ENCODE measurements around the gene UBAC2. TPM values are rescaled to one million over a fixed set of nuclear protein-coding genes. Genes with fewer than 3 reads are reported as not detected.

The UBAC2 gene
- polyA plus RNA-seq, 3 donors, result 59.6 to 113 (median 96.7) TPM

DNA sequence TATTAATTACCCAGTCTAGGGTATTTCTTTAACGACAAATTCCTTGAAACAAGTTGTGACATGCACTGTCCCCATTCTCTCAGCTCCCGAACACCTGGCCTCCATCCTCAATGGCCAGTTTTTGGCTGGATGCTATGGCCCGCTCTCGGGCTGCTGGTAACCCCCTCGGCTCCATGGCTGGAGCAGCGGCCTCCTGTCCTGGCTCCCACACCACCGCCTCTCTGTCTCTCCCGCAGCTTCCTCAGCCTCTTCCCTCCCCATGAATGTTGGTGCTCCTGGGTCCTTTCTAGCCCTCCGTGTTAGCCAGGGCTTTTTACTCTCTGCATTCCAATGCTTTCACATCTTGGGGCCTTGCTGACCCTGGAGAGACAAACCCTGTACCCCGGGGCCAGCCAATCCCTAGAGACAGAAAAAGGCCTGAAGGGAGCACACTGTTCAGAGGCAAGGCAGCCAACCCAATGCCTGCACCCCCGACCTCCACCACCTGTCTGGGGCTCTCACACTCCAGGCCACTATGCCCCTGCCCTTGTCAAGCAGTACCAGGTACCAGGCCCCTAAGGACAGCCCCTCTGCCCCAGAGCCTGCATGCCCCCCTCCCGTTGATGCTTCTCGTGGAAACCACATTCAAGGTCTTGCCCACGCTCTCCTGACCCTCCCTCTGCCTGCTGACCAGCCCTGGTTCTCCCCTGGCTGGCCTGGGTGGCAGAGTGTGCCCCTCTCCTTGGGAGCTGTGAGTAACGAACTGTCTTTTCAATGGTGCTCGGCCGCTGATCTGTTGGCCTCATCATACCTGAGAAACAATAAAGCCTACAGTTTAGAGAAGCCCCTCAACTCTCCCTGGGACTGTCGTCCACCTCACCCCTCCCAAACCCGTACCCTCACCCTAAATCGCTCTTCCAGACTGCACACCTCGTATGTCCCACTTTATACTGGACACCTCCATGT lies 193.4 kb downstream of the UBAC2 start:
- DNase-seq, result no peak
- TF ChIP-seq, protein P1, sequence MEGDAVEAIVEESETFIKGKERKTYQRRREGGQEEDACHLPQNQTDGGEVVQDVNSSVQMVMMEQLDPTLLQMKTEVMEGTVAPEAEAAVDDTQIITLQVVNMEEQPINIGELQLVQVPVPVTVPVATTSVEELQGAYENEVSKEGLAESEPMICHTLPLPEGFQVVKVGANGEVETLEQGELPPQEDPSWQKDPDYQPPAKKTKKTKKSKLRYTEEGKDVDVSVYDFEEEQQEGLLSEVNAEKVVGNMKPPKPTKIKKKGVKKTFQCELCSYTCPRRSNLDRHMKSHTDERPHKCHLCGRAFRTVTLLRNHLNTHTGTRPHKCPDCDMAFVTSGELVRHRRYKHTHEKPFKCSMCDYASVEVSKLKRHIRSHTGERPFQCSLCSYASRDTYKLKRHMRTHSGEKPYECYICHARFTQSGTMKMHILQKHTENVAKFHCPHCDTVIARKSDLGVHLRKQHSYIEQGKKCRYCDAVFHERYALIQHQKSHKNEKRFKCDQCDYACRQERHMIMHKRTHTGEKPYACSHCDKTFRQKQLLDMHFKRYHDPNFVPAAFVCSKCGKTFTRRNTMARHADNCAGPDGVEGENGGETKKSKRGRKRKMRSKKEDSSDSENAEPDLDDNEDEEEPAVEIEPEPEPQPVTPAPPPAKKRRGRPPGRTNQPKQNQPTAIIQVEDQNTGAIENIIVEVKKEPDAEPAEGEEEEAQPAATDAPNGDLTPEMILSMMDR (IDR thresholded peaks at IDR 0.05), result no peak
- Histone ChIP-seq H4K20me1 (ENCODE audit: insufficient read depth, low read length) (no peaks in the 10 kb centered on the region), H3K4me2 (replicated peaks; ENCODE audit: extremely low read depth, low read length, poor library complexity, severe bottlenecking) (no peak overlapping the region), H3K36me3 (replicated peaks in 1 of 2; ENCODE audit: control insufficient read depth in 1 of 2, insufficient read depth in 2 of 2, low read length in 2 of 2) (no peaks in the 10 kb centered on the region), H3K27ac (ENCODE audit: low read depth in 1 of 2, low read length in 2 of 2) (no peak overlapping the region), H3K27me3 (ENCODE audit: control insufficient read depth in 2 of 2, insufficient read depth in 2 of 2, low read length in 2 of 2) (no peaks in the 10 kb centered on the region), H3K79me2 (ENCODE audit: insufficient read depth, low read length) (no peaks in the 10 kb centered on the region), H3K9ac (ENCODE audit: insufficient read depth, low read length, poor library complexity, severe bottlenecking) (no peak overlapping the region), H2AFZ (ENCODE audit: insufficient read depth, low read depth, low read length, poor library complexity, severe bottlenecking) (no peak overlapping the region), H3K4me3 (replicated peaks in 1 of 3; ENCODE audit: low read depth in 2 of 3, low read length in 3 of 3) (no peak overlapping the region), H3K9me3 (replicated peaks in 1 of 2; ENCODE audit: control insufficient read depth in 1 of 2, insufficient read depth in 1 of 2, low read length in 2 of 2) (no peaks in the 10 kb centered on the region), H3K4me1 (ENCODE audit: control insufficient read depth in 1 of 2, insufficient read depth in 2 of 2, low read length in 2 of 2) (no peaks in the 10 kb centered on the region)
- Mint-ChIP-seq H3K27ac (peak overlapping the region in 1 of 7 donors; percentile 5), H3K4me3 (no peak overlapping the region), H3K9me3 (peaks cover 0 to 6% (median 0%) of the 10 kb centered on the region in 7 donors), H3K4me1 (peaks cover 6% of the 10 kb centered on the region), H3K36me3 (peaks cover 3 to 4% of the 10 kb centered on the region in 2 donors), H3K27me3 (ENCODE audit: low read depth in 3 of 3) (peaks cover 3 to 16% (median 8%) of the 10 kb centered on the region in 3 donors)
- WGBS (ENCODE audit: insufficient coverage), result 94% methylated on average over 21 of the region's 21 CpGs
- intact Hi-C loops (cut with micrococcal nuclease), result loop anchor here in 1 of 2 donors (5.0 kb wide), 1 partner anchor 43 kb away; no protein-coding TSS in a partner anchor

DNA sequence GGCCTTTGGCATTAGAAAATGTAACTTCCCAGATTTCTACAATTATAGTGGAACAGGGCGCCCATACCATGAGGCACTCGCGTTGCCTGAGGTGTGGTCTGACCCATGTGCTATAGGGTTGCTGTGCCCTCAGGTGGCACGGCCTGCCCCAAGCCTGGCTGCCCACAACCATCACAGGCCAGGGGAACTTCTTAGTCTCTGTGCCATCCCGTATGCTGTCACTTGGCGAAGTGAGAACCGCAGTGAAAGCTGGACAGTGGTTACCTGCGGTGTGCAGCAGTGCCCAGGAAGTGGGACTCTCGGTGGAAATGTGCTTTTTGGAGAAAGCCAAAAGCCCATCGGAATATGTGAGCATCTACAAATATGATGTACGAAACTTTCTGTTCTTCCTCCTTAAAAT lies 194.8 kb downstream of the UBAC2 start:
- no peaks in the 10 kb centered on the region for H3K4me1 ChIP-seq (ENCODE audit: control insufficient read depth in 1 of 2, insufficient read depth in 2 of 2, low read length in 2 of 2)
- H3K9me3 Mint-ChIP-seq, result peaks cover 0 to 6% (median 0%) of the 10 kb centered on the region in 7 donors
- WGBS (ENCODE audit: insufficient coverage), result 98% methylated on average over 9 of the region's 11 CpGs
- H4K20me1 ChIP-seq (ENCODE audit: insufficient read depth, low read length), result no peaks in the 10 kb centered on the region
- H3K9me3 ChIP-seq (replicated peaks in 1 of 2; ENCODE audit: control insufficient read depth in 1 of 2, insufficient read depth in 1 of 2, low read length in 2 of 2), result no peaks in the 10 kb centered on the region
- peaks cover 12% of the 10 kb centered on the region for H3K4me1 Mint-ChIP-seq
- H3K27ac ChIP-seq (ENCODE audit: low read depth in 1 of 2, low read length in 2 of 2), result no peak overlapping the region
- no peak overlapping the region for H3K4me3 ChIP-seq (replicated peaks in 1 of 3; ENCODE audit: low read depth in 2 of 3, low read length in 3 of 3)
- no peak overlapping the region for H3K9ac ChIP-seq (ENCODE audit: insufficient read depth, low read length, poor library complexity, severe bottlenecking)
- intact Hi-C loops (cut with micrococcal nuclease), result no loop called here
- no peak overlapping the region for H2AFZ ChIP-seq (ENCODE audit: insufficient read depth, low read depth, low read length, poor library complexity, severe bottlenecking)
- no peak overlapping the region for H3K4me3 Mint-ChIP-seq
- no peaks in the 10 kb centered on the region for H3K79me2 ChIP-seq (ENCODE audit: insufficient read depth, low read length)
- TF ChIP-seq, protein P1 (IDR thresholded peaks at IDR 0.05), result no peak
- H3K27me3 ChIP-seq (ENCODE audit: control insufficient read depth in 2 of 2, insufficient read depth in 2 of 2, low read length in 2 of 2), result no peaks in the 10 kb centered on the region
- H3K36me3 ChIP-seq (replicated peaks in 1 of 2; ENCODE audit: control insufficient read depth in 1 of 2, insufficient read depth in 2 of 2, low read length in 2 of 2), result no peaks in the 10 kb centered on the region
- no peak for DNase-seq
- peaks cover 3 to 19% (median 11%) of the 10 kb centered on the region in 3 donors for H3K27me3 Mint-ChIP-seq (ENCODE audit: low read depth in 3 of 3)
- no peaks in the 10 kb centered on the region for H3K36me3 Mint-ChIP-seq
- no peak overlapping the region for H3K4me2 ChIP-seq (replicated peaks; ENCODE audit: extremely low read depth, low read length, poor library complexity, severe bottlenecking)
- H3K27ac Mint-ChIP-seq, result no peak overlapping the region

All from CD14-positive monocyte (primary cell).